ENCODE data around the gene KCNQ1.

KCNQ1 gene

GRCh38 chr11:2808850-2809846 lies 364.3 kb downstream of the KCNQ1 start:
- no peak for DNase-seq (ENCODE audit: low read depth in 2 of 2)

- no peak for DNase-seq (ENCODE audit: low read depth in 2 of 2)
Measured at GRCh38 chr11:2809854-2810253, 365.0 kb downstream of the KCNQ1 start.

DNA sequence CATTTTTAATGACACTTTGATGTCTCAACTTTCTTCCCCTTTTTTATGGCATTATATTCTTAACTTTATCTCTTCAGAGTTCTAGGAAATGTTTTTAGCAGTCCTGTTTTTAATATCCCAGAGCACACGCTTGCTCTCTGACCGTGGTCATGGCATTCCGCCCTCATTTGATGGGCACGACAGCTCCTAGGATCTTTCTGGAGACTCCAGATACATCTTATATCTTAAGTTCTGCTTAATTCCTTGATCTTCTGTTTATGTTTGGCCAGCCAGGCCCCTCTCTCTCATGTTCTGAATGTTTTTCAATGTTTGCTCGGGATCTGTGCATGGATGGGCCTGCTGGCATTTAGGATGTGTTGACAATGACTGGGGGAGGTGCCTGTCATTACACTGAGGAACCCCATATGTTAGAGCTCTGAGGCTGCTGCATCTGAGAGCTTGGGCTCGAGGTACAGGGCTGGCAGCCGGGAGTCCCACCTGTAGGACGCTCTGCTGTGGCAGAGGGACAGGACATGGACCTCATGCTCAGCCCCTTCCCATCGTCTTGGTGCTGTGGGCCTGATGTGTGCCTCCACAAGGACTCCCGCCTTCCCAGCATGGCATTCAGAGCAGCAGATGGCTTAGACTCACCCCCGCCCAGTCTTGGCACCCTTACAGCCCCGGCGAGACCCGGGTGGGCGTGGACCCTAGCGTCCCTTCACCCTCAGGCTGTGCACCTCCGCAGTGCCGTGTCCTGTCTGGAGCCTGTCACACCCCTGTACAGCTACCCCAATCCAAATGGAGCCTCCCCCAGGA lies 365.8 kb downstream of the KCNQ1 start:
- no peak for DNase-seq (ENCODE audit: low read depth in 2 of 2)

GRCh38 chr11:2811206-2812091 lies 366.6 kb downstream of the KCNQ1 start:
- no peak for DNase-seq (ENCODE audit: low read depth in 2 of 2)

DNA sequence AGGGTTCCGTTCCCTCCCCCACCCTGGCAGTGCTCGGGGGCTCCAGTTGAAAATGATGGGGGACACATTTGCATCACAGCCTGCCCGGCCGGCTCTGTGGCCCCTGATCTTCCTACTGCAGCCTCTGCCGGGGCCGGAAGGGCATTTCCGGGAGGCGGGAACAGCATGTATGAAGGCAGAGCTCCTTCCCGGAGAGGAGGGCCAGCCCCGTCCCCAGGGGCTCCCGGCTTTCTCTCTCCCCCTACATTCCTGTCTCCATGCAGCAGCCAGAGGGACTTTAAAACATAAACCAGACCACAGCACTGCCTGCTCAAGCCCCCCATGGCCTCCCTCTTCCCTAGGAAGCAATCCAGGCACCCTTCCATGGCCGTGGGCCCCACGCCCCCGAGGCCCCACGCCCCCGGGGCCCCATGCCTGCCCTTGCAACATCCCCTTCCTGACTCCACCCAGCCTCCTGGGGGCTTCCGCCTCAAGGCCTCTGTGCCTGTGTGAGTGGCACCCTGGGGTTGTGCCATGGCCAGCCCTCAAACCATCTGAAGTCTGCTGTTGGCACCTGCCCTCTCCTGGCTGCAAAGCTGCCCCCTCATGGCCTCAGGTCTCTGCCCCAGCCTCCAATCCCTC lies 367.7 kb downstream of the KCNQ1 start:
- DNase-seq (ENCODE audit: low read depth in 2 of 2) = no peak

DNA sequence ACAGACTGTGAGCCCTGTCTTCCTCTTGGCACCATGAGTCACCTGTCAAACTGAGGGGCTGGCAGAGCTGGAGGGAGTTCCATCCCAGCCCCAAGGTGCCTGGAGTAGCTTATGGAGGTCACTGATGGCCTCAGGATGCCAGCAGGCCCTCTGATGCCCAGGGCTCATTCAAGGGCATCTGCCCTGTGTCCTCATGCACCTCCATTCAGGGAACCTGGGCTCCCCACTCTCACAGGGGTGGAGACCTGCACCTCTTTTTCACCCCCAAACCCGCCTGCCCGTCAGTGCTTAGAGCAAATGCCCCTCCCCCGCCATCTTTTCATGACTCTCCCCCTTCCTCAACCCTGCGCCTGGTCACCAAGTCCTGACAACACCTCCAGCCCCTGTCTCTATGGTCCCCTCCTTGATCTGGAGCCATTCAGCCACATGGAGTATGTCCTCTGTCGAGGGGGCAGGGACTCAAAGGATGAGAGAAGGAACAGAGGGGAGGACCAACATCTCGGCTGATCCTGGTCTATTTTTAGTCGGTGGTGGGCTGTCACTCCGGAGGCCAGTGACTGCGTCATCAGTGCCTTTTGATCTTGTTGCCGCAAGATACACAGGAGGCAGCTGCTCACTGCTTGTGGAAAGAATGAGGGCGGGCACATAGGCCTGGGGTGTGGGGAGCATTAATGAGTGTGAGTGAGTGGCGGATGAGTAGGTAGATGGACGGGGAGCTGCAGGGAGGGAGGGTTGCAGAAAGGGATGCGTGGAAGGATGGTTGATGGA lies 368.5 kb downstream of the KCNQ1 start:
- DNase-seq (ENCODE audit: low read depth in 2 of 2) = no peak

- DNase-seq (ENCODE audit: low read depth in 2 of 2) = no peak
Measured at GRCh38 chr11:2813968-2814367, 369.2 kb downstream of the KCNQ1 start.

GRCh38 chr11:2814751-2815150 lies 369.9 kb downstream of the KCNQ1 start:
- no peak for DNase-seq (ENCODE audit: low read depth in 2 of 2)

DNA sequence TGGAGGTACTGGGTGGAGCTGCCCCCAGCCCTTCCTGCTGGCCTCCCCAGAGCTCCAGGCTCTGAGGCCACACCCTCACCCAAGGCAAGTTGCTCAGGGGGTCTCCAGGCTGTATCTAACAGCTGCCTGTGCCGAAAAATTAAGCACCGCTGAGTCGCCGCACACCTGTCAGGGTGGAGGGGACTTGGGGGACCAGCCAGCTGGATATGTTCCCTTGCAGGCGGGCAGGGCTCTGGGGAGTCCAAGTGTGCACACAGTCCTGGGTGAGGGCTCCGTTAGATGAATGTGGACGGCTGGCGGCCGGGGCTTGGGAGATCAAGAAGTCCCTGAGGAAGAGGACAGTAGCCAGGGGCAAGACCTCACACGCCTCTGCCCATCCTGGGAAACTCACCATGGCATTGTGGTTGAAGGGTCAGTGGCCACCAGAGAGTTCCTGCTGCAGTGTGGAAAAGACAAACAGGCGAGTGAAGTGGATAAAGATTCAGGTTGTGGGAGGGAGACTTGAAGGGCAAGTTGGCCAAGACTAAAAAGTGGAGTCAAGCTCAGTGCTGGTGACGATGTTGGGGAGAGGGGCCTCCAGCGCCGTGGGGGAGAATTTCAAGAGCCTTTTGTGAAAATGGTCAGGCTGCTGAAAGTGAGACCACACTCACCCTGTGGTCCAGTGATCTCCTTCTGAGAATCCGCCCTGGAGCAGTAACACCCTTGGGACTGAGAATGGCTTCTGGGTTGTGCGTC lies 371.1 kb downstream of the KCNQ1 start:
- DNase-seq (ENCODE audit: low read depth in 2 of 2) = no peak

DNA sequence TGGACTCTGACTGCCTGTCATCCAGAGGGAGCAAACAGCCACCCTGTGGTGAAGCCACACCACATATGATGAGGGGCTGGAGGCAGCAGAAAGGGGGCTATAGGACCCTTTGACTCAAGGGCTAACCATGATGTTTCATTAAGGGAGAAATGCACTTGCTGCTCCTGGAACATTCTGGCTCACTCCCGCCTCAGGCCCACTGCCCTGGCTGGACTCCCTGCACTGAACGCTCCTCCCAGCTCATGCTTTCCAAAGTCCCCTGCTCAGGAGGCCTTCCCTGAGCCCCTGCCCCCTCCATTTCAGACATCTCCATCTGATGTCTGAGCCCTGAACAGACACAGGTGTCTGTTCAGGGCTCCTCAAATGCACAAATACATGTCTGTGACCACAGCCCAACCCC lies 371.7 kb downstream of the KCNQ1 start:
- no peak for DNase-seq (ENCODE audit: low read depth in 2 of 2)

- DNase-seq (ENCODE audit: low read depth in 2 of 2) = no peak
Measured at GRCh38 chr11:2816941-2817421, 372.2 kb downstream of the KCNQ1 start.

- DNase-seq (ENCODE audit: low read depth in 2 of 2) = no peak
Measured at GRCh38 chr11:2817431-2817830, 372.6 kb downstream of the KCNQ1 start.

DNA sequence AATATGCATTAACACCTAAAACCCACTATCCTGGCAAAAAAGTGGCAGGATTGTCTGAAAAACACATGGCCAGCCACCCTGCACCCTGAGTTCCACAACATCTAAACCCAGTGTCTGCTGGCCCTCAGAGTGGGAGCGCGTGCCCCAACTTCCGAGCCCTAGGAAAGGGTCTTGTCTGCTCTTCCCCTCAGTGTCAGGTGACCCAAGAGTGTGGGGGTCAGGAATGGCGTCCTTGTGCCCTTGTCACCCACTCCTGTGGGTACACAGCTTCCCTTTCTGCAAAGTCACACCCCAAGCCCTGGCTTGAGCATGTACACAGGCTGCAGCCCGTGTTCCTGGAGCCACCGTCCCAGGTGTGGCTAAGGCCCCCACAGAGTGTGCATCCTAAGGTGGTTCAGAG lies 373.2 kb downstream of the KCNQ1 start:
- DNase-seq (ENCODE audit: low read depth in 2 of 2) = no peak

DNA sequence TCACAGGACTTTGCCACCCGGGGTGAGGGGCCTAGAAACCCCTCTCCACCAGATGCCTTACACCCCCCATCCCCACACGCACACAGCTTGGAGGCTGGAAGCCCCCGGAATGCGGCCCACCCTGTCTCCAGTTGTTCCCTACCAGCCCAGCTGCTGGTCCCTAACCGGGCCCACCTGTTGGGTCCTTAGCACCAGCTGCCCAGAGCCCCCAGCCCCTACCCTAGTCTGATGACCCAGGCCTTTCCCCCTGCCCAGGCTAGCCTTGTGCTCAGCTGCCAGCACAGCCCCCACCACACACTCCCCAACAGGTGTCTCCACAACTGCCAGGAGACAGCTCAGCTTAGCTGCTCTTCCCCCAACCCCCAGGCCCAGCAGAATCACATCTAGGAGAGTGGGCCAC lies 373.7 kb downstream of the KCNQ1 start:
- DNase-seq (ENCODE audit: low read depth in 2 of 2) = no peak

GRCh38 chr11:2819316-2819715 lies 374.5 kb downstream of the KCNQ1 start:
- no peak for DNase-seq (ENCODE audit: low read depth in 2 of 2)

DNA sequence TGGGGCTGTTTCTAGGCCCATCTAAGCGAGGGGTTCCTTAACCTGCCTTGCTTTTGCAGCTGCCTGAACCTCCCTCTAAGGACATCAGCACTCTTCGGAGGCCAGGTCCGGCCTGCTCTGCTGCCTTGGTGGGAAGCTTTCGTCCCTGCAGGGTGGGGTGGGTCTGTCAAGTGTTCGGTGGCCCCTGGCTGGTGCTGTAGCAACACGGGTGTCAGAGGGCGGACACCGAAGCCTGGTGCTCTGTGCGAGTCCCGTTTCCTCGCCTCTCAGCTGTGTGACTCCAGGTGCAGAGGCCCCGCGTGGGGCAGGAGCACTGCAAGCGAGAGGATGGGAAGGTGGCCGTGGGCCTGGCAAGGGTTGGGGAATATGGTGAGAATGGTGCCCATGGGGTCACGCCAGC lies 376.2 kb downstream of the KCNQ1 start:
- no peak for DNase-seq (ENCODE audit: low read depth in 2 of 2)

- no peak for DNase-seq (ENCODE audit: low read depth in 2 of 2)
Measured at GRCh38 chr11:2821891-2822290, 377.1 kb downstream of the KCNQ1 start.

GRCh38 chr11:2824851-2825250 lies 380.0 kb downstream of the KCNQ1 start:
- no peak for DNase-seq (ENCODE audit: low read depth in 2 of 2)

DNA sequence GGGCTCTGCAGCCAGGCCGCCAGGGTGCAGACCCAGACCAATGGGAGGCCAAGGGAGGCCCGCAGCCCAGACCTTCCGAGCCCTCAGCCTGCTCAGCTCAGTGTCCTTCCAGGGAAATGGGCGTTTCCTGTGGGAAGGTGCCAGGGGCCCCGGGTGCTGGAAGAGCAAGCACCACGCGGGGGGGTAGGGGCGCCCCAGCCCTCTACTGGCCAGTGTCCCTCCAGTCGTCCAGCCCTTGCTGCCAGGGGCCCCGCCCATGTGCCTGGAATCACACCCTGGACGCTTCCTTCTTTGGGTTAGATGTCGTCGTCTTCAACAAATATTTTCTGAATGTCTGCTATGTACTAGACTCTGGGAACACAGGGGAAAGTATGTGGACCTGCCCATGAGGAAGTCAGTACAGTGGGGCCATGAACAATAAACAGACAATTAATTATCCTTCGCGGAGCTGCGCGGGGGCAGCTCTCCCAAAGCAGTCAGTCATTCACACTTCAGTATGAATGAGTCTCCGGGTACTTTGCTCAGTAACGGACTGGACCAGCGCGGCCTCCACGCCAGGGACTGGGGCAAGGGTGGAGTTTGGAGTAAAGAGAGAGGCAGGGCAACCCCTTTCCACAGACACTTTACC lies 380.6 kb downstream of the KCNQ1 start:
- DNase-seq (ENCODE audit: low read depth in 2 of 2) = no peak

Data from stimulated activated CD8-positive, alpha-beta memory T cell treated with anti-CD3 and anti-CD28 coated beads, Interleukin-15, amount 100 ng/mL, for 4 hours (primary cell).